BE2C (cell line): ENCODE measurements around the gene ITM2A.

ENCODE experiments used
- DNase-seq: peaks from one replicate; pipeline ENCODE4 v3.0.0-alpha.2; 2020
- H3K27me3 ChIP-seq: fragments of 250-450 bp; sonication (Bioruptor Pico); 2 replicates; pipeline ENCODE4 v1.5.1; 2020; ENCODE audit warnings: mild to moderate bottlenecking
- H3K36me3 ChIP-seq: fragments of 250-450 bp; sonication (Bioruptor Pico); 2 replicates; pipeline ENCODE4 v1.5.1; 2020; ENCODE audit warnings: mild to moderate bottlenecking
- H3K4me1 ChIP-seq: fragments of 250-450 bp; sonication (Bioruptor Pico); 2 replicates; pipeline ENCODE4 v1.5.1; 2020
- H3K4me3 ChIP-seq: 2 replicates; pipeline ENCODE4 v1.5.1; 2011; ENCODE audit warnings: low read depth, low read length
- H3K9me3 ChIP-seq: fragments of 250-450 bp; sonication (Bioruptor Pico); 2 replicates; pipeline ENCODE4 v1.5.1; 2020
- TF ChIP-seq, protein P1 (sequence below): IDR thresholded peaks from 2 replicates; pipeline ENCODE4 v1.5.1; 2012; ENCODE audit warnings: mild to moderate bottlenecking, low read depth, low read length

ITM2A gene

DNA sequence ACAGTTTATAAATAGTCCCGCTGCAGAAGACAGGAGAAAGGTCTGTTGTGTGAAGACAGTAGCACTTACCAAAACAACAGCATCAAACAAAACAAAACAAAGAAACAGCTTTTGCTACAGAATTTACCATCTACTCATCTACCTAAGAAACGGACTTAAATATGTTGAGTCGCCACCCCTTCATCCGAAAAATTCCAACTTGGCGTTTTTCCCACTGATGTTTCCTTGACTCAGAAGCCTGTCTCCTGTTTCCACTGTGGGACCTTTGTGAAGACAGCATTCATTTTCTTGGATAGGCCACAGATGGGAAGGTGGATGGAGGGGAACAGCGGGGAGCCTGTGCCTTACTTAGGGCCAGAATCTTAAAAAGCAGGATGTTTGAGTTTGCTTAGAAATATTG, 1.3 kb upstream of the ITM2A start:
- no peaks in the 10 kb centered on the region for H3K9me3 ChIP-seq
- H3K4me1 ChIP-seq = no peaks in the 10 kb centered on the region
- TF ChIP-seq, protein P1, sequence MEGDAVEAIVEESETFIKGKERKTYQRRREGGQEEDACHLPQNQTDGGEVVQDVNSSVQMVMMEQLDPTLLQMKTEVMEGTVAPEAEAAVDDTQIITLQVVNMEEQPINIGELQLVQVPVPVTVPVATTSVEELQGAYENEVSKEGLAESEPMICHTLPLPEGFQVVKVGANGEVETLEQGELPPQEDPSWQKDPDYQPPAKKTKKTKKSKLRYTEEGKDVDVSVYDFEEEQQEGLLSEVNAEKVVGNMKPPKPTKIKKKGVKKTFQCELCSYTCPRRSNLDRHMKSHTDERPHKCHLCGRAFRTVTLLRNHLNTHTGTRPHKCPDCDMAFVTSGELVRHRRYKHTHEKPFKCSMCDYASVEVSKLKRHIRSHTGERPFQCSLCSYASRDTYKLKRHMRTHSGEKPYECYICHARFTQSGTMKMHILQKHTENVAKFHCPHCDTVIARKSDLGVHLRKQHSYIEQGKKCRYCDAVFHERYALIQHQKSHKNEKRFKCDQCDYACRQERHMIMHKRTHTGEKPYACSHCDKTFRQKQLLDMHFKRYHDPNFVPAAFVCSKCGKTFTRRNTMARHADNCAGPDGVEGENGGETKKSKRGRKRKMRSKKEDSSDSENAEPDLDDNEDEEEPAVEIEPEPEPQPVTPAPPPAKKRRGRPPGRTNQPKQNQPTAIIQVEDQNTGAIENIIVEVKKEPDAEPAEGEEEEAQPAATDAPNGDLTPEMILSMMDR = no peak
- H3K4me3 ChIP-seq = no peak overlapping the region
- DNase-seq = no peak
- no peaks in the 10 kb centered on the region for H3K27me3 ChIP-seq
- H3K36me3 ChIP-seq = no peaks in the 10 kb centered on the region

- Histone ChIP-seq H3K4me3 (no peak overlapping the region), H3K9me3 (no peaks in the 10 kb centered on the region), H3K36me3 (no peaks in the 10 kb centered on the region), H3K27me3 (no peaks in the 10 kb centered on the region), H3K4me1 (no peaks in the 10 kb centered on the region)
- DNase-seq = no peak
- TF ChIP-seq, protein P1 = no peak
Observed at GRCh38 chrX:79367907-79368306, 773 bp upstream of the ITM2A start.

GRCh38 chrX:79366556-79366872, 620 bp downstream of the ITM2A start:
- no peaks in the 10 kb centered on the region for H3K27me3 ChIP-seq
- peak overlapping the region; percentile 29 for H3K4me3 ChIP-seq
- no peak for DNase-seq
- TF ChIP-seq, protein P1 = no peak
- no peaks in the 10 kb centered on the region for H3K9me3 ChIP-seq
- H3K36me3 ChIP-seq = no peaks in the 10 kb centered on the region
- H3K4me1 ChIP-seq = no peaks in the 10 kb centered on the region

- Histone ChIP-seq H3K4me3 (no peak overlapping the region), H3K27me3 (no peaks in the 10 kb centered on the region), H3K4me1 (no peaks in the 10 kb centered on the region), H3K36me3 (no peaks in the 10 kb centered on the region), H3K9me3 (no peaks in the 10 kb centered on the region)
- TF ChIP-seq, protein P1 = no peak
- no peak for DNase-seq
Observed at GRCh38 chrX:79365591-79365990, 1.5 kb downstream of the ITM2A start.

DNA sequence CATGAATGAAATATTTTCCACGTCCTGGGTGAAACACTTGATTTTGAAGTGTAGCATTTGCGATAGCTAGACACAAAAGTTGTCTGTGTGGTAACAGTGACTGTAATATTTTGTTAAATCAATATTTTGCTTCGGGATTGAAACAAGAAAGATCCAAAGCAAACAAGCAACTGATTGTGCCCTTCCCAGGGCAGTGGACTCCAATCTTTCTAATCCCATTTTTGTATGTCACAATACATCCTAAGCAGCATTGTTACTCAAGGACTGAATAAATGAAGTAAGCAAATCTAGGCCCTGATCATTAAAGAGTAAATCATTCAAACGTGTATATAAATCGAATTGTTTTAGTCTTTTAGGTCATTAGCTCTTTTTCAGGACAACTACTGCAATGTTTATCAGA, 2.8 kb downstream of the ITM2A start:
- H3K27me3 ChIP-seq = no peaks in the 10 kb centered on the region
- no peaks in the 10 kb centered on the region for H3K36me3 ChIP-seq
- no peak overlapping the region for H3K4me3 ChIP-seq
- TF ChIP-seq, protein P1 = no peak
- no peaks in the 10 kb centered on the region for H3K4me1 ChIP-seq
- DNase-seq = no peak
- H3K9me3 ChIP-seq = no peaks in the 10 kb centered on the region

DNA sequence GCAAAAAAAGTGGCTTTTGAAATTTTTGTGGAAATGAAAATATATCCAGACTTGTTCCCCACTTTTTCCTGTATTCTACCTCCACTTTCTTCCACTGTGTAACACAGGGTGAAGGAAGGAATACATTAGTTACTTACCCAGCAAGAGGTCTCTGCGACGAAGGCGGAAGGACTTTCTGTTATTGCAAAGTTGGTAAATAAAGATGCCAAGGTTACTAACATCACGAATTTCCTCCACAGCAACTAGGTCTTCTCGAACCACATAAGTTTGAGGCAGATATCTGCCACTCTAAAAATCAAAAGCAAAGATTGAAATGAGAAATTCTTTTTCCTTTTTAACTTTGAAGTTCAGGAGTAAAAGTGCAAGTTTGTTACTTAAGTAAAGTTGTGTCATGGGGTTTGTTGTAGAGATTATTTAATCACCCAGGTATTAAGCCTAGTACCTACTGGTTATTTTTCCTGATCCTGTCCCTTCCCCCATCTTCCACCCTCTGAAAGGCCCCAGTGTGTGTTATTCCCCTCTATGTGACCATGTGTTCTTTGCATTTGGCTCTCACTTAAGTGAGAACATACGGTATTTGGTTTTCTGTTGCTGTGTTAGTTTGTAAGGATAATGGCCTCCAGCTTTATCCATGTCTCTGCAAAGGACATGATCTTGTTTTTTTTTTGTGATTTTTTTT, 5.8 kb downstream of the ITM2A start:
- H3K27me3 ChIP-seq = no peaks in the 10 kb centered on the region
- no peaks in the 10 kb centered on the region for H3K36me3 ChIP-seq
- no peak for DNase-seq
- no peak overlapping the region for H3K4me3 ChIP-seq
- TF ChIP-seq, protein P1 = no peak
- no peaks in the 10 kb centered on the region for H3K9me3 ChIP-seq
- no peaks in the 10 kb centered on the region for H3K4me1 ChIP-seq
